Smooth muscle cell (in vitro differentiated cells): ENCODE results near the gene BHMT2. TPM values are rescaled to one million over a fixed set of nuclear protein-coding genes. Genes with fewer than 3 reads are reported as not detected.

Experiments used
- DNase-seq: peaks from one replicate; lab custom pipeline; 2025; ENCODE audit not compliant: unreplicated experiment; lab: John Stamatoyannopoulos, UW
- H2AFZ ChIP-seq: fragments of 200-600 bp; sonication (generic); 2 replicates; pipeline ENCODE4 v1.6.0; 2016; ENCODE audit warnings: antibody characterized with exemption, low read depth, mild to moderate bottlenecking
- H3F3A ChIP-seq: fragments of 200-600 bp; sonication (generic); 2 replicates; pipeline ENCODE4 v1.6.0; 2017; ENCODE audit warnings: antibody characterized with exemption, low read depth
- H3K27ac ChIP-seq: fragments of 200-600 bp; sonication (generic); 2 replicates; pipeline ENCODE4 v1.5.1; 2016; ENCODE audit warnings: low read depth, mild to moderate bottlenecking
- H3K27me3 ChIP-seq: fragments of 200-600 bp; sonication (generic); 2 replicates; pipeline ENCODE4 v1.6.1; 2016; ENCODE audit warnings: low read depth, mild to moderate bottlenecking
- H3K36me3 ChIP-seq: fragments of 200-600 bp; sonication (generic); 2 replicates; pipeline ENCODE4 v1.5.1; 2016; ENCODE audit warnings: low read depth
- H3K4me1 ChIP-seq: fragments of 200-600 bp; sonication (generic); 2 replicates; pipeline ENCODE4 v1.5.1; 2016; ENCODE audit warnings: low read depth
- H3K4me2 ChIP-seq: fragments of 200-600 bp; sonication (generic); 2 replicates; pipeline ENCODE4 v1.6.0; 2016; ENCODE audit warnings: mild to moderate bottlenecking
- H3K4me3 ChIP-seq: fragments of 200-600 bp; sonication (generic); 2 replicates; pipeline ENCODE4 v1.5.1; 2016; ENCODE audit warnings: mild to moderate bottlenecking
- H3K79me2 ChIP-seq: fragments of 200-600 bp; sonication (generic); 2 replicates; pipeline ENCODE4 v1.6.0; 2016; ENCODE audit warnings: low read depth, mild to moderate bottlenecking
- H3K9ac ChIP-seq: fragments of 200-600 bp; sonication (generic); 2 replicates; pipeline ENCODE4 v1.6.0; 2016; ENCODE audit warnings: low read depth
- H3K9me3 ChIP-seq: fragments of 200-600 bp; sonication (generic); replicated peaks from 2 replicates; pipeline ENCODE4 v1.5.1; 2016; ENCODE audit warnings: low read depth
- H4K20me1 ChIP-seq: fragments of 200-600 bp; sonication (generic); 2 replicates; pipeline ENCODE4 v1.6.0; 2016; ENCODE audit warnings: low read depth
- WGBS: methylation state at CpG from one replicate; pipeline ENCODE4 v1.1.7; 2016; ENCODE audit warnings: low lambda C conversion rate; 5-methylcytosine and 5-hydroxymethylcytosine counted together
- polyA plus RNA-seq: library from polyadenylated mRNA; unstranded; fragments of >200 nt; fragmentation: Nextera tagmentation; extraction: Ambion mirVana; gene quantifications from 2 replicates; pipeline ENCODE4 v1.2.1, GENCODE V29; 2016
- total RNA-seq: library from RNA; depleted of rRNA; stranded (reverse); fragments of >200 nt; gene quantifications from 2 replicates; pipeline ENCODE4 v1.2.3, GENCODE V29; 2014
- TF ChIP-seq, protein P1 (sequence below): fragments of 200-600 bp; sonication (generic); IDR thresholded peaks from 2 replicates; pipeline ENCODE4 v1.5.1; 2017; ENCODE audit warnings: borderline replicate concordance, mild to moderate bottlenecking, antibody characterized with exemption; ENCODE audit not compliant: insufficient read depth, poor library complexity, severe bottlenecking

BHMT2 gene
- total and polyA plus RNA-seq, 2 experiments from 2014 or later: not detected

DNA sequence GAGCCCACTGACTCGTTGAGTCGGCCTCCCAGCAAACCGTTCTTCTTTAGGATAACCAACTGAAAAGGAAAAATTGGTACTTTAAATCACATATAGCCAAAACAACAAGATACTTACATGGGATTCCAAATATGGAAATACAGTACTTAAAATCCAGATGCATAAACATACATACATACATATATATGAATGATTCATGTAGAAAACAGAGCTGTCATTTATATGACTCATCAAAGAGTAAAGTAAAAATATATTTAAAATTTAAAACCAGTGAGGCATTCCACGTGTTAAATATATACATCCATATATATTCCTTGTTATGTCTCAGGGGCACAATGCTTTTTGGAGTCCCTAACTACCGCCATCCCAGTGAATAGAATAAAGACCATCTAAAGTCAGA, 36.8 kb upstream of the BHMT2 start:
- no peak overlapping the region for H3K4me2 ChIP-seq
- peaks cover 4% of the 10 kb centered on the region for H3K27me3 ChIP-seq
- H3K27ac ChIP-seq: no peak overlapping the region
- no peaks in the 10 kb centered on the region for H3K4me1 ChIP-seq
- no peaks in the 10 kb centered on the region for H3F3A ChIP-seq
- H4K20me1 ChIP-seq: no peaks in the 10 kb centered on the region
- no peaks in the 10 kb centered on the region for H3K36me3 ChIP-seq
- TF ChIP-seq, protein P1, sequence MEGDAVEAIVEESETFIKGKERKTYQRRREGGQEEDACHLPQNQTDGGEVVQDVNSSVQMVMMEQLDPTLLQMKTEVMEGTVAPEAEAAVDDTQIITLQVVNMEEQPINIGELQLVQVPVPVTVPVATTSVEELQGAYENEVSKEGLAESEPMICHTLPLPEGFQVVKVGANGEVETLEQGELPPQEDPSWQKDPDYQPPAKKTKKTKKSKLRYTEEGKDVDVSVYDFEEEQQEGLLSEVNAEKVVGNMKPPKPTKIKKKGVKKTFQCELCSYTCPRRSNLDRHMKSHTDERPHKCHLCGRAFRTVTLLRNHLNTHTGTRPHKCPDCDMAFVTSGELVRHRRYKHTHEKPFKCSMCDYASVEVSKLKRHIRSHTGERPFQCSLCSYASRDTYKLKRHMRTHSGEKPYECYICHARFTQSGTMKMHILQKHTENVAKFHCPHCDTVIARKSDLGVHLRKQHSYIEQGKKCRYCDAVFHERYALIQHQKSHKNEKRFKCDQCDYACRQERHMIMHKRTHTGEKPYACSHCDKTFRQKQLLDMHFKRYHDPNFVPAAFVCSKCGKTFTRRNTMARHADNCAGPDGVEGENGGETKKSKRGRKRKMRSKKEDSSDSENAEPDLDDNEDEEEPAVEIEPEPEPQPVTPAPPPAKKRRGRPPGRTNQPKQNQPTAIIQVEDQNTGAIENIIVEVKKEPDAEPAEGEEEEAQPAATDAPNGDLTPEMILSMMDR: no peak
- no peak overlapping the region for H2AFZ ChIP-seq
- H3K9ac ChIP-seq: no peak overlapping the region
- H3K9me3 ChIP-seq: no peaks in the 10 kb centered on the region
- no peak overlapping the region for H3K4me3 ChIP-seq
- no peaks in the 10 kb centered on the region for H3K79me2 ChIP-seq
- 96% methylated on average over 5 of the region's 5 CpGs for WGBS
- DNase-seq: no peak

DNA sequence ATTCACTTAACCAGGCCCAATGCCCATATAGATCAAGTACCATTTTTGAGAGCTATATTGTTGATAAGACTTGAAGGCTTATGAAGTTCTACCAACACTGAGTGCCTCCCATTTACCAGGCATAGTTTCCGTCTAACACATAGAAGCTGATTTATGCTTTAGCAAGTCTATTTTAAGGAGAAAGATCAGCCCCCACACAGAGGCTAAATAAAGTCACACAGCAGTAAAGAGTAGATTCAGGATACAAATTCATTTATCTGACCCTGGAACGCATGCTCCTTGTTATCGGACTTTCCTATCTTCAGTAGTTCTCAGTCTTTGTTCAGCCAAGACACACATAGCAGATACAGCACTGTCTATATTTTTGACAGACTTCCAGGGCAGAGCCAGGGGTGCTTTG, 34.3 kb upstream of the BHMT2 start:
- Histone ChIP-seq H3K4me2 (no peak overlapping the region), H2AFZ (no peak overlapping the region), H3K9me3 (no peaks in the 10 kb centered on the region), H3K27ac (no peak overlapping the region), H3K4me3 (no peak overlapping the region), H3F3A (no peaks in the 10 kb centered on the region), H3K36me3 (no peaks in the 10 kb centered on the region), H3K27me3 (no peaks in the 10 kb centered on the region), H3K79me2 (no peaks in the 10 kb centered on the region), H4K20me1 (no peaks in the 10 kb centered on the region), H3K9ac (no peak overlapping the region), H3K4me1 (no peaks in the 10 kb centered on the region)
- TF ChIP-seq, protein P1: no peak
- no peak for DNase-seq
- WGBS: 81% methylated on average over 3 of the region's 3 CpGs

DNA sequence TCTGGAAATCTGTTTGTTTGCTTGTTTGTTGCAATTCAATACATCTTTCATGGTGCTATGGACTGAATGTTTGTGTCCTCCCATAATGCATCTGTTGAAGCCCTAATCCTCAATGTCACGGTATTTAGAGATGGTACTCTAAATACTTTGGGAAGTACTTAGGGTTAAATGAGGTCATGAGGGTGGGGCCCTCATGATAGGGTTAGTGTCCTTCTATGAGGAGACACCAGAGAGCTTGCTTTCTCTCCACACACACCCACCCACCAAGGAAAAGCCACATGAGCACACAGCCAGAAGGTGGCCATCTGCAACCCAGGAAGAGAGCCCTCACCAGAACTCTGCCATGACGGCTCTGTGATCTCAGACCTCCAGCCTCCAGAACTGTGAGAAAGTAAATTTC, 32.8 kb upstream of the BHMT2 start:
- TF ChIP-seq, protein P1: no peak
- Histone ChIP-seq H3K4me1 (no peaks in the 10 kb centered on the region), H3K79me2 (no peaks in the 10 kb centered on the region), H3K9me3 (no peaks in the 10 kb centered on the region), H3K4me2 (no peak overlapping the region), H3F3A (no peaks in the 10 kb centered on the region), H2AFZ (no peak overlapping the region), H3K36me3 (no peaks in the 10 kb centered on the region), H3K27ac (no peak overlapping the region), H4K20me1 (no peaks in the 10 kb centered on the region), H3K9ac (no peak overlapping the region), H3K4me3 (no peak overlapping the region), H3K27me3 (no peaks in the 10 kb centered on the region)
- WGBS: 96% methylated on average over 2 of the region's 2 CpGs
- no peak for DNase-seq

DNA sequence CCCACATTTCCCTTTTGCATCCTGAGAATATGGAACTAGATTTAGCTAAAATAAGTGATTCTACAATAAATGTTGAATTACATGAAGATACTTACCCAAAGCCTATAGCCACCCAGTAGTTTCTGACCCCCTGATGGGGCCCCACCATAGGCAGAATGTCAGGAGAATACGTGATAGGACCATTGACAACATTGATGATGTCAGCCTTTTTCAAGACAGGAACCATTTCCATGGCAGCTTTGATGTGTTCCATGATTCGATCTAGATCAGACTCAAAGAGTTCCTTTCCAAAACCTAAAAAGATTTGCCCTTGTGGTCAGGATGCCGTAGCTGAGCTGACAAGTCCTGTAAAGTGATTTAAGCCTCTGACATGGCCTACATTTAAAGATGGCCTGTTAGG, 27.4 kb upstream of the BHMT2 start:
- Histone ChIP-seq H2AFZ (no peak overlapping the region), H3F3A (no peaks in the 10 kb centered on the region), H3K4me1 (no peaks in the 10 kb centered on the region), H3K27me3 (no peaks in the 10 kb centered on the region), H3K36me3 (no peaks in the 10 kb centered on the region), H3K79me2 (no peaks in the 10 kb centered on the region), H3K27ac (no peak overlapping the region), H3K9ac (no peak overlapping the region), H4K20me1 (no peaks in the 10 kb centered on the region), H3K4me3 (no peak overlapping the region), H3K9me3 (no peaks in the 10 kb centered on the region), H3K4me2 (no peak overlapping the region)
- TF ChIP-seq, protein P1: no peak
- 81% methylated on average over 3 of the region's 3 CpGs for WGBS
- DNase-seq: no peak
